Dendritic cell treated with granulocyte-macrophage colony-stimulating factor and Interleukin-4, amounts not matched to agents 40 ng/mL and 50 ng/mL, for 4 days (primary cell): ENCODE data around the gene CDYL.

Source experiments
- H3K27ac Mint-ChIP-seq: one replicate; pipeline ENCODE4 v1.8.0; 2022; ENCODE audit warnings: mild to moderate bottlenecking, mixed read lengths
- H3K27me3 Mint-ChIP-seq: one replicate; pipeline ENCODE4 v1.8.0; 2022; ENCODE audit warnings: mild to moderate bottlenecking, mixed read lengths
- H3K36me3 Mint-ChIP-seq: one replicate; pipeline ENCODE4 v1.8.0; 2022; ENCODE audit warnings: low read depth, mixed read lengths
- H3K4me1 Mint-ChIP-seq: one replicate; pipeline ENCODE4 v1.8.0; 2022; ENCODE audit warnings: low read depth, mixed read lengths
- H3K4me3 Mint-ChIP-seq: one replicate; pipeline ENCODE4 v1.8.0; 2022; ENCODE audit warnings: mild to moderate bottlenecking, moderate library complexity, mixed read lengths
- H3K9me3 Mint-ChIP-seq: one replicate; pipeline ENCODE4 v1.8.0; 2022; ENCODE audit warnings: mixed read lengths
- intact Hi-C: fragments of 100-400 bp; cut with micrococcal nuclease; formaldehyde crosslinking; loops from one replicate; pipeline ENCODE4 v1.15.0; 2022

CDYL gene

GRCh38 chr6:4909063-4909706 lies 133.0 kb downstream of the CDYL start:
- intact Hi-C loops, result no loop called here
- no peaks in the 10 kb centered on the region for H3K9me3 Mint-ChIP-seq
- no peak overlapping the region for H3K27ac Mint-ChIP-seq
- H3K36me3 Mint-ChIP-seq, result peaks cover 42% of the 10 kb centered on the region
- no peak overlapping the region for H3K4me3 Mint-ChIP-seq
- no peaks in the 10 kb centered on the region for H3K27me3 Mint-ChIP-seq
- peaks cover 44% of the 10 kb centered on the region for H3K4me1 Mint-ChIP-seq

GRCh38 chr6:4910037-4910760 lies 134.0 kb downstream of the CDYL start:
- H3K27ac Mint-ChIP-seq, result no peak overlapping the region
- no peak overlapping the region for H3K4me3 Mint-ChIP-seq
- intact Hi-C loops, result no loop called here

GRCh38 chr6:4912559-4912958 lies 136.4 kb downstream of the CDYL start:
- Mint-ChIP-seq H3K27ac (no peak overlapping the region), H3K9me3 (no peaks in the 10 kb centered on the region), H3K27me3 (no peaks in the 10 kb centered on the region), H3K4me3 (no peak overlapping the region), H3K36me3 (peaks cover 43% of the 10 kb centered on the region), H3K4me1 (peaks cover 17% of the 10 kb centered on the region)
- intact Hi-C loops, result no loop called here

More at GRCh38 chr6:4910037-4910760, 134.0 kb downstream of the CDYL start:
- no peaks in the 10 kb centered on the region for H3K27me3 Mint-ChIP-seq
- H3K4me1 Mint-ChIP-seq, result peaks cover 39% of the 10 kb centered on the region
- peaks cover 33% of the 10 kb centered on the region for H3K36me3 Mint-ChIP-seq
- no peaks in the 10 kb centered on the region for H3K9me3 Mint-ChIP-seq

- H3K27me3 Mint-ChIP-seq, result no peaks in the 10 kb centered on the region
- intact Hi-C loops, result no loop called here
- no peaks in the 10 kb centered on the region for H3K9me3 Mint-ChIP-seq
- peaks cover 7% of the 10 kb centered on the region for H3K4me1 Mint-ChIP-seq
- H3K36me3 Mint-ChIP-seq, result peaks cover 38% of the 10 kb centered on the region
- H3K4me3 Mint-ChIP-seq, result no peak overlapping the region
- H3K27ac Mint-ChIP-seq, result no peak overlapping the region
These were observed 137.7 kb downstream of the CDYL start for GRCh38 chr6:4913705-4914419.

GRCh38 chr6:4914420-4915159 lies 138.4 kb downstream of the CDYL start:
- intact Hi-C loops, result no loop called here
- Mint-ChIP-seq H3K4me1 (peaks cover 7% of the 10 kb centered on the region), H3K27ac (no peak overlapping the region), H3K36me3 (peaks cover 31% of the 10 kb centered on the region), H3K9me3 (no peaks in the 10 kb centered on the region), H3K27me3 (no peaks in the 10 kb centered on the region), H3K4me3 (no peak overlapping the region)

GRCh38 chr6:4916954-4917561 lies 140.9 kb downstream of the CDYL start:
- intact Hi-C loops, result no loop called here
- H3K27ac Mint-ChIP-seq, result no peak overlapping the region

GRCh38 chr6:4920914-4921410 lies 144.8 kb downstream of the CDYL start:
- Mint-ChIP-seq H3K9me3 (no peaks in the 10 kb centered on the region), H3K27ac (no peak overlapping the region), H3K4me1 (peaks cover 13% of the 10 kb centered on the region), H3K36me3 (peaks cover 6% of the 10 kb centered on the region), H3K4me3 (no peak overlapping the region), H3K27me3 (no peaks in the 10 kb centered on the region)
- intact Hi-C loops, result no loop called here

More at GRCh38 chr6:4916954-4917561, 140.9 kb downstream of the CDYL start:
- Mint-ChIP-seq H3K27me3 (no peaks in the 10 kb centered on the region), H3K36me3 (peaks cover 17% of the 10 kb centered on the region), H3K4me3 (no peak overlapping the region), H3K4me1 (peaks cover 7% of the 10 kb centered on the region), H3K9me3 (no peaks in the 10 kb centered on the region)

- no peaks in the 10 kb centered on the region for H3K36me3 Mint-ChIP-seq
- no peak overlapping the region for H3K4me3 Mint-ChIP-seq
- no peak overlapping the region for H3K27ac Mint-ChIP-seq
- H3K4me1 Mint-ChIP-seq, result peaks cover 13% of the 10 kb centered on the region
- H3K27me3 Mint-ChIP-seq, result no peaks in the 10 kb centered on the region
- H3K9me3 Mint-ChIP-seq, result no peaks in the 10 kb centered on the region
- intact Hi-C loops, result no loop called here
These were observed 146.4 kb downstream of the CDYL start for GRCh38 chr6:4922488-4923037.

GRCh38 chr6:4923081-4923480 lies 146.9 kb downstream of the CDYL start:
- Mint-ChIP-seq H3K27ac (no peak overlapping the region), H3K27me3 (no peaks in the 10 kb centered on the region), H3K4me1 (peaks cover 13% of the 10 kb centered on the region), H3K9me3 (no peaks in the 10 kb centered on the region), H3K4me3 (no peak overlapping the region), H3K36me3 (no peaks in the 10 kb centered on the region)
- intact Hi-C loops, result no loop called here

- Mint-ChIP-seq H3K4me3 (no peak overlapping the region), H3K27me3 (no peaks in the 10 kb centered on the region), H3K4me1 (peaks cover 13% of the 10 kb centered on the region), H3K27ac (no peak overlapping the region), H3K9me3 (no peaks in the 10 kb centered on the region), H3K36me3 (no peaks in the 10 kb centered on the region)
- intact Hi-C loops, result no loop called here
These were observed 148.6 kb downstream of the CDYL start for GRCh38 chr6:4924661-4925271.

GRCh38 chr6:4925580-4925979 lies 149.4 kb downstream of the CDYL start:
- Mint-ChIP-seq H3K27ac (no peak overlapping the region), H3K4me1 (peaks cover 13% of the 10 kb centered on the region), H3K36me3 (no peaks in the 10 kb centered on the region), H3K4me3 (no peak overlapping the region), H3K9me3 (no peaks in the 10 kb centered on the region), H3K27me3 (no peaks in the 10 kb centered on the region)
- intact Hi-C loops, result no loop called here

- Mint-ChIP-seq H3K4me1 (peaks cover 26% of the 10 kb centered on the region), H3K27me3 (no peaks in the 10 kb centered on the region), H3K9me3 (no peaks in the 10 kb centered on the region), H3K4me3 (no peak overlapping the region), H3K36me3 (peaks cover 8% of the 10 kb centered on the region), H3K27ac (no peak overlapping the region)
- intact Hi-C loops, result no loop called here
These were observed 152.2 kb downstream of the CDYL start for GRCh38 chr6:4928426-4928825.
